GM12878 (cell line): Measurements from ENCODE around the gene TCHP. TPM values are rescaled to one million over a fixed set of nuclear protein-coding genes. Genes with fewer than 3 reads are reported as not detected.

Source experiments
- BACH1 ChIP-seq: fragments of 450-650 bp; IDR thresholded peaks from 2 replicates; pipeline ENCODE4 v1.6.1; 2017; ENCODE audit warnings: mild to moderate bottlenecking, borderline replicate concordance
- BHLHE40 ChIP-seq, 2 experiments: fragments of 450-650 bp in 1 of 2; IDR thresholded peaks; 2 replicates each; pipeline ENCODE4 v1.6.1; 2011 to 2017; ENCODE audit warnings: low read depth in 2 of 2, borderline replicate concordance in 1 of 2, improper control_type of control experiment in 1 of 2, low read length in 1 of 2, mild to moderate bottlenecking in 1 of 2
- BRCA1 ChIP-seq: IDR thresholded peaks from 2 replicates; pipeline ENCODE4 v1.6.1; 2011; ENCODE audit warnings: low read depth, low read length, improper control_type of control experiment
- CHD4 ChIP-seq: fragments of 200-600 bp; sonication (generic); IDR thresholded peaks from 2 replicates; pipeline ENCODE4 v1.6.1; 2016; ENCODE audit warnings: mild to moderate bottlenecking
- EED ChIP-seq: sonication (generic); IDR thresholded peaks from 2 replicates; pipeline ENCODE4 v1.6.1; 2016; ENCODE audit warnings: antibody characterized with exemption, low read depth
- HDAC6 ChIP-seq: fragments of 200-600 bp; sonication (generic); IDR thresholded peaks from one replicate; pipeline ENCODE4 v1.8.0; 2017; ENCODE audit warnings: antibody characterized with exemption; ENCODE audit not compliant: unreplicated experiment
- IKZF2 ChIP-seq, 2 experiments: fragments of 450-650 bp; IDR thresholded peaks; 2 replicates each; pipeline ENCODE4 v1.6.1; 2017; ENCODE audit warnings: mild to moderate bottlenecking in 2 of 2, moderate library complexity in 2 of 2
- NFYA ChIP-seq: IDR thresholded peaks from 2 replicates; pipeline ENCODE4 v1.6.1; 2011; ENCODE audit warnings: low read depth, mild to moderate bottlenecking, low read length, improper control_type of control experiment, borderline replicate concordance
- POU2F2 ChIP-seq: IDR thresholded peaks from 3 replicates; pipeline ENCODE4 v1.6.1; 2011; ENCODE audit warnings: low read depth, mild to moderate bottlenecking, low read length, borderline replicate concordance
- RFX5 ChIP-seq: IDR thresholded peaks from 2 replicates; pipeline ENCODE4 v1.6.1; 2011; ENCODE audit warnings: low read depth, low read length, improper control_type of control experiment
- SIX5 ChIP-seq: IDR thresholded peaks from 2 replicates; pipeline ENCODE4 v1.6.1; 2011; ENCODE audit warnings: mild to moderate bottlenecking, low read depth, low read length, moderate library complexity; ENCODE audit not compliant: severe bottlenecking
- polyA plus RNA-seq, 11 experiments: library from polyadenylated mRNA; depleted of rRNA in 4 of 11; unstranded in 6 of 11; stranded (reverse) in 5 of 11; fragments of >200 nt; fragmentation: Nextera tagmentation in 4 of 11; fragmentation: Illumina TruSeq in 1 of 11; extraction: Ambion mirVana in 4 of 11; extraction: Trizol in 1 of 11; gene quantifications; 1 replicate in 1 of 11; 2 replicates in 10 of 11; pipeline versions ENCODE4 v1.2.1 to v1.2.3, GENCODE V29; 2011 to 2016; ENCODE audit warnings: inconsistent platforms in 2 of 11, missing spikeins in 2 of 11, low read depth in 1 of 11
- total RNA-seq, 4 experiments: library from RNA; depleted of rRNA in 3 of 4; stranded (reverse); fragments of >200 nt in 3 of 4; fragmentation: Illumina TruSeq in 1 of 4; extraction: Trizol in 1 of 4; gene quantifications; 2 replicates each; pipeline versions ENCODE4 v1.2.1 to v1.2.3, GENCODE V29; 2013 to 2021
- TF ChIP-seq, protein P1 (sequence below): fragments of 450-650 bp; IDR thresholded peaks from 2 replicates; pipeline ENCODE4 v1.6.1; 2017; ENCODE audit warnings: mild to moderate bottlenecking, moderate library complexity
- TF ChIP-seq, protein P2 (sequence below): IDR thresholded peaks from 2 replicates; pipeline ENCODE4 v1.6.1; 2012; ENCODE audit warnings: low read length, inconsistent platforms
- TF ChIP-seq, protein P3 (sequence below): fragments of 450-650 bp; conservative IDR thresholded peaks from 2 replicates; pipeline ENCODE4 v1.6.1; 2017; ENCODE audit warnings: mild to moderate bottlenecking, moderate library complexity
- TF ChIP-seq, protein P4 (sequence below): fragments of 450-650 bp; formaldehyde crosslinking; IDR thresholded peaks from 2 replicates; pipeline ENCODE4 v1.5.0; 2022; ENCODE audit warnings: mild to moderate bottlenecking, missing genetic modification characterization

TCHP gene
- total and polyA plus RNA-seq, 10 of the 15 experiments (the other 5 are each of a cell fraction or from before 2014, with no cell fraction given), result 4.8 to 18.6 (median 15.0) TPM

DNA sequence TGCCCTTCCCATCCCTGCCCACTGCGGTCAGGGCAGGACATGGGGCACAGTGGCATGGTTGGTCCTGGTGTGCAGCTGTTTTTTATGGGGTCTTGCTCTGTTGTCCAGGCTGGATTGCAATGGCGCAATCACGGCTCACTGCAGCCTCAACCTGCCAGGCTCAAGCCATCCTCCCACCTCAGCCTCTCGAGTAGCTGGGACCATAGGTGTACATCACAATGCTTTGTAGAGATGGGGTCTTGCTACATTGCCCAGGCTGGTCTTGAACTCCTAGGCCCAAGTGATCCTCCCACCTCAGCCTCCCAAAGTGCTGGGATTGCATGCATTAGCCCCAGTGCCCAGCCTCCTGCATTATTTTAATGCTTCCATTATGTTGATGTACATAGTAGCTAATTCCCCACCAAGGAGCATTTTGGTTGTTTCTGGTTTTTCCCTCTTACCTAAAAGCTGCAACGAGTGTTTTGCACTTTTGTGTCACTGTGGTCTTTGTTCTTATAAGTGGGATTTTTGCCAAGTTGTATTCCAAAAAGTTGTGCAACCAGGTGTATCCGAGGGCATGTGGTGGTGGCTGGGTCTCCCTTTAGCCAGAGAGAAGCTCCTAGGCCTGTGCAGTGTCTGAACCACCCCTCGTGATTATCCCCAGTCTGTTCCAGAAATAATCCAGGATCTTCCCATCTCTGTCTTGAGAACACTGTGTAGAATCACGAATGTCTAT, 10.3 kb downstream of the TCHP start (continued):
- TF ChIP-seq, protein P1, sequence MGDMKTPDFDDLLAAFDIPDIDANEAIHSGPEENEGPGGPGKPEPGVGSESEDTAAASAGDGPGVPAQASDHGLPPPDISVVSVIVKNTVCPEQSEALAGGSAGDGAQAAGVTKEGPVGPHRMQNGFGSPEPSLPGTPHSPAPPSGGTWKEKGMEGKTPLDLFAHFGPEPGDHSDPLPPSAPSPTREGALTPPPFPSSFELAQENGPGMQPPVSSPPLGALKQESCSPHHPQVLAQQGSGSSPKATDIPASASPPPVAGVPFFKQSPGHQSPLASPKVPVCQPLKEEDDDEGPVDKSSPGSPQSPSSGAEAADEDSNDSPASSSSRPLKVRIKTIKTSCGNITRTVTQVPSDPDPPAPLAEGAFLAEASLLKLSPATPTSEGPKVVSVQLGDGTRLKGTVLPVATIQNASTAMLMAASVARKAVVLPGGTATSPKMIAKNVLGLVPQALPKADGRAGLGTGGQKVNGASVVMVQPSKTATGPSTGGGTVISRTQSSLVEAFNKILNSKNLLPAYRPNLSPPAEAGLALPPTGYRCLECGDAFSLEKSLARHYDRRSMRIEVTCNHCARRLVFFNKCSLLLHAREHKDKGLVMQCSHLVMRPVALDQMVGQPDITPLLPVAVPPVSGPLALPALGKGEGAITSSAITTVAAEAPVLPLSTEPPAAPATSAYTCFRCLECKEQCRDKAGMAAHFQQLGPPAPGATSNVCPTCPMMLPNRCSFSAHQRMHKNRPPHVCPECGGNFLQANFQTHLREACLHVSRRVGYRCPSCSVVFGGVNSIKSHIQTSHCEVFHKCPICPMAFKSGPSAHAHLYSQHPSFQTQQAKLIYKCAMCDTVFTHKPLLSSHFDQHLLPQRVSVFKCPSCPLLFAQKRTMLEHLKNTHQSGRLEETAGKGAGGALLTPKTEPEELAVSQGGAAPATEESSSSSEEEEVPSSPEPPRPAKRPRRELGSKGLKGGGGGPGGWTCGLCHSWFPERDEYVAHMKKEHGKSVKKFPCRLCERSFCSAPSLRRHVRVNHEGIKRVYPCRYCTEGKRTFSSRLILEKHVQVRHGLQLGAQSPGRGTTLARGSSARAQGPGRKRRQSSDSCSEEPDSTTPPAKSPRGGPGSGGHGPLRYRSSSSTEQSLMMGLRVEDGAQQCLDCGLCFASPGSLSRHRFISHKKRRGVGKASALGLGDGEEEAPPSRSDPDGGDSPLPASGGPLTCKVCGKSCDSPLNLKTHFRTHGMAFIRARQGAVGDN, result no peak
- TF ChIP-seq BACH1, result no peak
- TF ChIP-seq HDAC6, result no peak
- no peak for TF ChIP-seq IKZF2 (IDR thresholded peaks at IDR 0.05)
- TF ChIP-seq POU2F2, result no peak
- no peak for TF ChIP-seq EED
- TF ChIP-seq BHLHE40 (IDR thresholded peaks at IDR 0.05; ENCODE audit: borderline replicate concordance in 1 of 2, low read depth in 2 of 2, low read length in 1 of 2), result no peak
- TF ChIP-seq, protein P2, sequence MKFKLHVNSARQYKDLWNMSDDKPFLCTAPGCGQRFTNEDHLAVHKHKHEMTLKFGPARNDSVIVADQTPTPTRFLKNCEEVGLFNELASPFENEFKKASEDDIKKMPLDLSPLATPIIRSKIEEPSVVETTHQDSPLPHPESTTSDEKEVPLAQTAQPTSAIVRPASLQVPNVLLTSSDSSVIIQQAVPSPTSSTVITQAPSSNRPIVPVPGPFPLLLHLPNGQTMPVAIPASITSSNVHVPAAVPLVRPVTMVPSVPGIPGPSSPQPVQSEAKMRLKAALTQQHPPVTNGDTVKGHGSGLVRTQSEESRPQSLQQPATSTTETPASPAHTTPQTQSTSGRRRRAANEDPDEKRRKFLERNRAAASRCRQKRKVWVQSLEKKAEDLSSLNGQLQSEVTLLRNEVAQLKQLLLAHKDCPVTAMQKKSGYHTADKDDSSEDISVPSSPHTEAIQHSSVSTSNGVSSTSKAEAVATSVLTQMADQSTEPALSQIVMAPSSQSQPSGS, result no peak
- no peak for TF ChIP-seq SIX5
- TF ChIP-seq, protein P3, sequence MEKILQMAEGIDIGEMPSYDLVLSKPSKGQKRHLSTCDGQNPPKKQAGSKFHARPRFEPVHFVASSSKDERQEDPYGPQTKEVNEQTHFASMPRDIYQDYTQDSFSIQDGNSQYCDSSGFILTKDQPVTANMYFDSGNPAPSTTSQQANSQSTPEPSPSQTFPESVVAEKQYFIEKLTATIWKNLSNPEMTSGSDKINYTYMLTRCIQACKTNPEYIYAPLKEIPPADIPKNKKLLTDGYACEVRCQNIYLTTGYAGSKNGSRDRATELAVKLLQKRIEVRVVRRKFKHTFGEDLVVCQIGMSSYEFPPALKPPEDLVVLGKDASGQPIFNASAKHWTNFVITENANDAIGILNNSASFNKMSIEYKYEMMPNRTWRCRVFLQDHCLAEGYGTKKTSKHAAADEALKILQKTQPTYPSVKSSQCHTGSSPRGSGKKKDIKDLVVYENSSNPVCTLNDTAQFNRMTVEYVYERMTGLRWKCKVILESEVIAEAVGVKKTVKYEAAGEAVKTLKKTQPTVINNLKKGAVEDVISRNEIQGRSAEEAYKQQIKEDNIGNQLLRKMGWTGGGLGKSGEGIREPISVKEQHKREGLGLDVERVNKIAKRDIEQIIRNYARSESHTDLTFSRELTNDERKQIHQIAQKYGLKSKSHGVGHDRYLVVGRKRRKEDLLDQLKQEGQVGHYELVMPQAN, result no peak
- TF ChIP-seq, protein P4, sequence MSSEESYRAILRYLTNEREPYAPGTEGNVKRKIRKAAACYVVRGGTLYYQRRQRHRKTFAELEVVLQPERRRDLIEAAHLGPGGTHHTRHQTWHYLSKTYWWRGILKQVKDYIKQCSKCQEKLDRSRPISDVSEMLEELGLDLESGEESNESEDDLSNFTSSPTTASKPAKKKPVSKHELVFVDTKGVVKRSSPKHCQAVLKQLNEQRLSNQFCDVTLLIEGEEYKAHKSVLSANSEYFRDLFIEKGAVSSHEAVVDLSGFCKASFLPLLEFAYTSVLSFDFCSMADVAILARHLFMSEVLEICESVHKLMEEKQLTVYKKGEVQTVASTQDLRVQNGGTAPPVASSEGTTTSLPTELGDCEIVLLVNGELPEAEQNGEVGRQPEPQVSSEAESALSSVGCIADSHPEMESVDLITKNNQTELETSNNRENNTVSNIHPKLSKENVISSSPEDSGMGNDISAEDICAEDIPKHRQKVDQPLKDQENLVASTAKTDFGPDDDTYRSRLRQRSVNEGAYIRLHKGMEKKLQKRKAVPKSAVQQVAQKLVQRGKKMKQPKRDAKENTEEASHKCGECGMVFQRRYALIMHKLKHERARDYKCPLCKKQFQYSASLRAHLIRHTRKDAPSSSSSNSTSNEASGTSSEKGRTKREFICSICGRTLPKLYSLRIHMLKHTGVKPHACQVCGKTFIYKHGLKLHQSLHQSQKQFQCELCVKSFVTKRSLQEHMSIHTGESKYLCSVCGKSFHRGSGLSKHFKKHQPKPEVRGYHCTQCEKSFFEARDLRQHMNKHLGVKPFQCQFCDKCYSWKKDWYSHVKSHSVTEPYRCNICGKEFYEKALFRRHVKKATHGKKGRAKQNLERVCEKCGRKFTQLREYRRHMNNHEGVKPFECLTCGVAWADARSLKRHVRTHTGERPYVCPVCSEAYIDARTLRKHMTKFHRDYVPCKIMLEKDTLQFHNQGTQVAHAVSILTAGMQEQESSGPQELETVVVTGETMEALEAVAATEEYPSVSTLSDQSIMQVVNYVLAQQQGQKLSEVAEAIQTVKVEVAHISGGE (CRISPR knock-in tag), result no peak
- no peak for TF ChIP-seq CHD4
- no peak for TF ChIP-seq RFX5
- TF ChIP-seq NFYA, result no peak
- TF ChIP-seq BRCA1, result no peak
